GM03348 (cell line): ENCODE data around the gene ASIC3.
"Not testable (repeated sequence)": the region's sequence is repeated elsewhere in the genome, so short reads cannot be mapped to it uniquely, and the experiment has no call there.

Experiments
- DNase-seq: peaks from one replicate; pipeline ENCODE4 v3.0.0; 2012; ENCODE audit warnings: low spot score

The ASIC3 gene

GRCh38 chr7:151032936-151033863, 15.1 kb upstream of the ASIC3 start:
- DNase-seq = no peak

GRCh38 chr7:151033864-151034249, 14.5 kb upstream of the ASIC3 start:
- no peak for DNase-seq

- no peak for DNase-seq
These were observed 13.9 kb upstream of the ASIC3 start for GRCh38 chr7:151034312-151035025.

GRCh38 chr7:151035026-151035717, 13.2 kb upstream of the ASIC3 start:
- DNase-seq = no peak

GRCh38 chr7:151035902-151036301, 12.4 kb upstream of the ASIC3 start:
- no peak for DNase-seq

GRCh38 chr7:151038951-151039849, 9.1 kb upstream of the ASIC3 start:
- DNase-seq = peak; percentile 88

- DNase-seq = no peak
These were observed 8.3 kb upstream of the ASIC3 start for GRCh38 chr7:151039850-151040548.

GRCh38 chr7:151040616-151041375, 7.5 kb upstream of the ASIC3 start:
- DNase-seq = no peak

- not testable (repeated sequence) for DNase-seq
These were observed 4.9 kb upstream of the ASIC3 start for GRCh38 chr7:151043449-151043848.

GRCh38 chr7:151043959-151044358, 4.4 kb upstream of the ASIC3 start:
- no peak for DNase-seq

- no peak for DNase-seq
These were observed 3.1 kb upstream of the ASIC3 start for GRCh38 chr7:151045262-151045661.

- DNase-seq = no peak
These were observed 2.4 kb upstream of the ASIC3 start for GRCh38 chr7:151045967-151046366.

- DNase-seq = peak; percentile 63
These were observed 1.4 kb upstream of the ASIC3 start for GRCh38 chr7:151046603-151047573.

GRCh38 chr7:151048911-151049463, 656 bp downstream of the ASIC3 start:
- no peak for DNase-seq

GRCh38 chr7:151051108-151051507, 2.8 kb downstream of the ASIC3 start:
- peak; percentile 67 for DNase-seq

- DNase-seq = no peak
These were observed 4.8 kb downstream of the ASIC3 start for GRCh38 chr7:151053096-151053495.

- no peak for DNase-seq
These were observed 5.4 kb downstream of the ASIC3 start for GRCh38 chr7:151053751-151054150.

GRCh38 chr7:151056283-151056665, 7.9 kb downstream of the ASIC3 start:
- DNase-seq = no peak
